ENCODE measurements around the gene BPIFA1. TPM values are rescaled to one million over a fixed set of nuclear protein-coding genes. Genes with fewer than 3 reads are reported as not detected.

Gene BPIFA1
- total and polyA plus RNA-seq, 9 donors, result not detected

DNA sequence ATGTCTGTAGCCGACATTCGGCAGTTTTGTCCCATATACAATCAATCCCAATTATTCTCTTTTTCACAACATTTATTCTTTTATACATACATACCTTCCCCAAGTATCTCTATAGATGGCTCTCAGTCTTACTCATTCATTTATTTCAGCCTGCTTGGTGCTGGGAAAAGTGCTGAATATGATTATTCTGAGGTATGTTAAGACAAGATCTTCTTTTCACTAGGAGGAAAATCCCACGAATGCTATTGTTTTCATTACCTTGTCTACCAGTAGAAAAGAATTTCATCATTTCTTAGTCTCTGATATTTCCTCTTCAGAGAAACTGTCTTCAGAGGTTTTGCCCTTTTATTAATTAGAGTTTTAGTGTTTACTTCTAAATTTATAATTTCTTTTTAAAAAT, 32.4 kb upstream of the BPIFA1 start:
- intact Hi-C loops (cut with DNase I), result no loop called here
- no peak for DNase-seq
- 72 to 85% (median 80%) methylated on average over 3 of the region's 3 CpGs for WGBS, 3 donors
- Histone ChIP-seq H3K4me1 (ENCODE audit: insufficient read depth) (no peaks in the 10 kb centered on the region), H3K27me3 (no peaks in the 10 kb centered on the region), H3K9me3 (no peaks in the 10 kb centered on the region), H3K4me3 (no peak overlapping the region), H3K36me3 (no peaks in the 10 kb centered on the region), H3K27ac (no peak overlapping the region)
- TF ChIP-seq, protein P1, sequence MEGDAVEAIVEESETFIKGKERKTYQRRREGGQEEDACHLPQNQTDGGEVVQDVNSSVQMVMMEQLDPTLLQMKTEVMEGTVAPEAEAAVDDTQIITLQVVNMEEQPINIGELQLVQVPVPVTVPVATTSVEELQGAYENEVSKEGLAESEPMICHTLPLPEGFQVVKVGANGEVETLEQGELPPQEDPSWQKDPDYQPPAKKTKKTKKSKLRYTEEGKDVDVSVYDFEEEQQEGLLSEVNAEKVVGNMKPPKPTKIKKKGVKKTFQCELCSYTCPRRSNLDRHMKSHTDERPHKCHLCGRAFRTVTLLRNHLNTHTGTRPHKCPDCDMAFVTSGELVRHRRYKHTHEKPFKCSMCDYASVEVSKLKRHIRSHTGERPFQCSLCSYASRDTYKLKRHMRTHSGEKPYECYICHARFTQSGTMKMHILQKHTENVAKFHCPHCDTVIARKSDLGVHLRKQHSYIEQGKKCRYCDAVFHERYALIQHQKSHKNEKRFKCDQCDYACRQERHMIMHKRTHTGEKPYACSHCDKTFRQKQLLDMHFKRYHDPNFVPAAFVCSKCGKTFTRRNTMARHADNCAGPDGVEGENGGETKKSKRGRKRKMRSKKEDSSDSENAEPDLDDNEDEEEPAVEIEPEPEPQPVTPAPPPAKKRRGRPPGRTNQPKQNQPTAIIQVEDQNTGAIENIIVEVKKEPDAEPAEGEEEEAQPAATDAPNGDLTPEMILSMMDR (IDR thresholded peaks at IDR 0.05), result no peak
- no peak for TF ChIP-seq EP300 (IDR thresholded peaks at IDR 0.05)
- no peak for TF ChIP-seq POLR2A (IDR thresholded peaks at IDR 0.05)

DNA sequence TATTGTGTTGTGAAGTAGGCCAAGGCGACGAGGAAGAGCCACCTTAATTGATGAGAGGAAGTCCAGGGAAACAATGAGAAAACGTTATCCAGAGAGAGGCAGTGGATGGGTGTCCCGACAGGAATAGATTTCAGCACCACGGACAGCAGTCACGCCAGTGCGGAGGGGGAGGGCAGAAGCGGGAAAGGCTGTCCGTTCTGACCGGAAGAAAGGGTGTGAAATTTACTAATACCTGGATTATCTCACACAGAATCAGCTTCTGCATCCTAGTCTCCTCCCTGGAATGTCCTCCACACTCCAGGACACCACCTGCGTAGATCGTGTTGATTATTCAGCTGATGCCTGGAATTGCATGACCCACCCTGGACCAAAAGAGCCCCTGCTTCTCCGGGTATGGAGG, 26.0 kb upstream of the BPIFA1 start:
- no peak overlapping the region for H3K27ac ChIP-seq
- H3K4me3 ChIP-seq, result no peak overlapping the region
- no peak for TF ChIP-seq POLR2A (IDR thresholded peaks at IDR 0.05)
- TF ChIP-seq, protein P1 (IDR thresholded peaks at IDR 0.05), result no peak
- TF ChIP-seq EP300 (IDR thresholded peaks at IDR 0.05), result no peak
- H3K36me3 ChIP-seq, result no peaks in the 10 kb centered on the region
- 2 to 7% (median 3%) methylated on average over 13 of the region's 13 CpGs for WGBS, 3 donors
- H3K27me3 ChIP-seq, result no peaks in the 10 kb centered on the region
- intact Hi-C loops (cut with DNase I), result no loop called here
- peak; percentile 11 to 59 (median 42) for DNase-seq
- H3K9me3 ChIP-seq, result no peaks in the 10 kb centered on the region
- no peaks in the 10 kb centered on the region for H3K4me1 ChIP-seq (ENCODE audit: insufficient read depth)

DNA sequence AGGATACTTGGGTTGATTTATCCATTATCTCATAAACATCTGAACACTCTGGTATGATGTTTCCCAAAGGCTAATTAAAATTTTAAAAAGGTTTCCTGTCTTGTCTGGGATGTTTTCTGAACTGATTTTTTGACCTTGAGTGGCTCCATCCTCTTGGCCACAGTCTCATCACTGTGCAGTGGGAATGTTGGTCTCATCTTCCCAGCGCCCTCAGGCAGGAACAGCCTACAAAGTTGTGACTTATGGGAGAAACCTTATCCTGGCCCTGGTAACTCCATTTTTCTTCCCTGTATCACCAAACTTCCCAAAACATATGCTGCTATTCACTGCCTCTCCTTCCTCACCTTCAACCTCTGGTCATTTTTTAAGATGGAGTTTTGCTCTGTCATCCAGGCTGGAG, 25.4 kb upstream of the BPIFA1 start:
- H3K9me3 ChIP-seq, result no peaks in the 10 kb centered on the region
- no peaks in the 10 kb centered on the region for H3K27me3 ChIP-seq
- intact Hi-C loops (cut with DNase I), result no loop called here
- no peaks in the 10 kb centered on the region for H3K4me1 ChIP-seq (ENCODE audit: insufficient read depth)
- H3K4me3 ChIP-seq, result no peak overlapping the region
- WGBS, 3 donors, result 23 to 35% (median 34%) methylated on average over 1 of the region's 1 CpG
- no peak overlapping the region for H3K27ac ChIP-seq
- TF ChIP-seq EP300 (IDR thresholded peaks at IDR 0.05) (no peak), POLR2A (IDR thresholded peaks at IDR 0.05) (no peak)
- TF ChIP-seq, protein P1 (IDR thresholded peaks at IDR 0.05), result no peak
- H3K36me3 ChIP-seq, result no peaks in the 10 kb centered on the region
- DNase-seq, result no peak

DNA sequence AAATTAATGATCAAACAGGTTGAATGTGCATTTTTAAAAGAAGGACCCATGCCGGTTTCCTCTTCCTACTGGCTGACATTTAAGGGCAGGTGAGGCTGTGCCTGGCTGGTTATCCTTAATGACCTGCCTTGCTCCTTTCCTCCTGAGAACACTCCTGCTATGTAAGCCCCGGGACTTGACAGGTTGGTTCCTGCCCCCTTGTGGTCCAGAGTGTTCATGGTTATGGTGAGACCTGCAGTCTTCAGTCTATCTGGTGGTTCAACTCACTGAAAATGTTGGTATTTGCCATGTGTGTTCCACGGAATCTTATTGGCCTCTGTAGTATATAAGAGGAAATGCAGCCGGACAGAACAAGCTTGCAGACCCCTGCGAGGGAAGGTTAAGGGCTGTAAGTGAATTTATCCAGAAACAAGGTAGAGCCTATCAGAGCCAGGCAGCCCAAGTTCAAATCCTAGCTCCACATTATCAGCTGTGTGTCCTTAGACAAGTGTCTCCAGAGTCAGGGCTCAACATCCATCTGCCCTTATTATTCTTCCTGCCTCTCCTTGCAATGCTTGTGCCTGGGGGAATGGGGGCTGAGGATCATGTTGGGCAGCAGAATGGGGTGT, 23.9 kb upstream of the BPIFA1 start:
- 11 to 19% (median 18%) methylated on average over 5 of the region's 5 CpGs for WGBS, 3 donors
- Histone ChIP-seq H3K27me3 (no peaks in the 10 kb centered on the region), H3K36me3 (no peaks in the 10 kb centered on the region), H3K4me1 (ENCODE audit: insufficient read depth) (no peaks in the 10 kb centered on the region), H3K9me3 (no peaks in the 10 kb centered on the region), H3K4me3 (no peak overlapping the region), H3K27ac (no peak overlapping the region)
- TF ChIP-seq POLR2A (IDR thresholded peaks at IDR 0.05) (no peak), EP300 (IDR thresholded peaks at IDR 0.05) (no peak)
- TF ChIP-seq, protein P1 (IDR thresholded peaks at IDR 0.05), result no peak
- intact Hi-C loops (cut with DNase I), result no loop called here
- no peak for DNase-seq

All from ovary (tissue), 9 donors.